ENCODE data around the gene CACNA2D4.

CACNA2D4 gene

GRCh38 chr12:1812650-1813302, 105.7 kb downstream of the CACNA2D4 start:
- no peak overlapping the region for H3K4me3 ChIP-seq (ENCODE audit: low read depth, low read length)
- no peak for TF ChIP-seq CTCF (IDR thresholded peaks at IDR 0.05; ENCODE audit: borderline replicate concordance, insufficient read depth, low read depth, low read length)

GRCh38 chr12:1811948-1812291, 106.5 kb downstream of the CACNA2D4 start:
- H3K4me3 ChIP-seq (ENCODE audit: low read depth, low read length) = no peak overlapping the region
- TF ChIP-seq CTCF (IDR thresholded peaks at IDR 0.05; ENCODE audit: borderline replicate concordance, insufficient read depth, low read depth, low read length) = no peak

GRCh38 chr12:1811281-1811947, 107.0 kb downstream of the CACNA2D4 start:
- H3K4me3 ChIP-seq (ENCODE audit: low read depth, low read length) = no peak overlapping the region
- TF ChIP-seq CTCF (IDR thresholded peaks at IDR 0.05; ENCODE audit: borderline replicate concordance, insufficient read depth, low read depth, low read length) = no peak

GRCh38 chr12:1810931-1811280, 107.5 kb downstream of the CACNA2D4 start:
- TF ChIP-seq CTCF (IDR thresholded peaks at IDR 0.05; ENCODE audit: borderline replicate concordance, insufficient read depth, low read depth, low read length) = no peak
- H3K4me3 ChIP-seq (ENCODE audit: low read depth, low read length) = no peak overlapping the region

GRCh38 chr12:1810201-1810930, 108.1 kb downstream of the CACNA2D4 start:
- H3K4me3 ChIP-seq (ENCODE audit: low read depth, low read length) = no peak overlapping the region
- TF ChIP-seq CTCF (IDR thresholded peaks at IDR 0.05; ENCODE audit: borderline replicate concordance, insufficient read depth, low read depth, low read length) = no peak

GRCh38 chr12:1809591-1810190, 108.8 kb downstream of the CACNA2D4 start:
- no peak overlapping the region for H3K4me3 ChIP-seq (ENCODE audit: low read depth, low read length)
- TF ChIP-seq CTCF (IDR thresholded peaks at IDR 0.05; ENCODE audit: borderline replicate concordance, insufficient read depth, low read depth, low read length) = no peak
